ENCODE results near the gene LDLRAD4.

The LDLRAD4 gene

GRCh38 chr18:13565228-13565627 lies 346.7 kb downstream of the LDLRAD4 start:
- Histone ChIP-seq H3K27me3 (no peaks in the 10 kb centered on the region), H3K4me1 (peaks cover 84 to 100% (median 97%) of the 10 kb centered on the region in 10 experiments), H3K4me2 (peak overlapping the region; percentile 79 to 94 (median 89)), H3K27ac (peak overlapping the region; percentile 58 to 98 (median 81); a peak in 20 of 22 replicates), H3K4me3 (no peak overlapping the region), H3K36me3 (0 out of 22 replicates have a peak, but pooled peaks cover 0 to 5% (median 0%) of the 10 kb centered on the region in 11 experiments), H4K20me1 (peaks cover 0 to 7% (median 0%) of the 10 kb centered on the region in 11 experiments; a peak in 3 of 22 replicates), H3K9ac (peak overlapping the region in 5 of 11 experiments; percentile 13 to 68 (median 56); a peak in 6 of 22 replicates), H3K9me3 (replicated peaks in 1 of 11) (no peaks in the 10 kb centered on the region)
- TF ChIP-seq Cebpa-rat (IDR thresholded peaks at IDR 0.05), result no peak

- Histone ChIP-seq H3K27ac (peak overlapping the region; percentile 58 to 98 (median 81)), H3K4me1 (peaks cover 90 to 100% (median 99%) of the 10 kb centered on the region in 10 experiments), H4K20me1 (peaks cover 0 to 15% (median 0%) of the 10 kb centered on the region in 11 experiments; a peak in 3 of 22 replicates), H3K9ac (peak overlapping the region; percentile 48 to 92 (median 74); a peak in 21 of 22 replicates), H3K27me3 (no peaks in the 10 kb centered on the region), H3K36me3 (0 out of 22 replicates have a peak, but pooled peaks cover 0 to 5% (median 0%) of the 10 kb centered on the region in 11 experiments), H3K4me3 (peak overlapping the region in 8 of 10 experiments; percentile 5 to 54 (median 38); a peak in 13 of 20 replicates), H3K9me3 (replicated peaks in 1 of 11) (no peaks in the 10 kb centered on the region), H3K4me2 (peak overlapping the region; percentile 79 to 94 (median 89))
- TF ChIP-seq Cebpa-rat (IDR thresholded peaks at IDR 0.05), result no peak
Measured at GRCh38 chr18:13566941-13567746, 348.6 kb downstream of the LDLRAD4 start.

GRCh38 chr18:13568443-13569392 lies 350.2 kb downstream of the LDLRAD4 start:
- peaks cover 0 to 7% (median 0%) of the 10 kb centered on the region in 11 experiments; a peak in 5 of 22 replicates for H3K36me3 ChIP-seq
- no peaks in the 10 kb centered on the region for H3K27me3 ChIP-seq
- H3K9me3 ChIP-seq (replicated peaks in 1 of 11), result peaks cover 0 to under 1% (median 0%) of the 10 kb centered on the region in 11 experiments; a peak in 1 of 22 replicates
- TF ChIP-seq Cebpa-rat (IDR thresholded peaks at IDR 0.05), result no peak
- H3K4me1 ChIP-seq, result peaks cover 74 to 91% (median 87%) of the 10 kb centered on the region in 10 experiments
- H3K9ac ChIP-seq, result peak overlapping the region in 3 of 11 experiments; percentile 83 to 92 (median 90); a peak in 4 of 22 replicates
- peaks cover 0 to 15% (median 0%) of the 10 kb centered on the region in 11 experiments; a peak in 3 of 22 replicates for H4K20me1 ChIP-seq
- peak overlapping the region; percentile 71 to 94 (median 89) for H3K4me2 ChIP-seq
- H3K27ac ChIP-seq, result peak overlapping the region in 10 of 11 experiments; percentile 36 to 98 (median 82); a peak in 18 of 22 replicates
- H3K4me3 ChIP-seq, result no peak overlapping the region

GRCh38 chr18:13570216-13570615 lies 351.7 kb downstream of the LDLRAD4 start:
- Histone ChIP-seq H3K27me3 (no peaks in the 10 kb centered on the region), H3K4me2 (peak overlapping the region; percentile 30 to 94 (median 45); a peak in 21 of 22 replicates), H3K4me1 (peaks cover 59 to 86% (median 74%) of the 10 kb centered on the region in 10 experiments), H3K4me3 (no peak overlapping the region), H3K27ac (peak overlapping the region in 7 of 11 experiments; percentile 23 to 66 (median 48); a peak in 11 of 22 replicates), H3K36me3 (peaks cover 0 to 19% (median 7%) of the 10 kb centered on the region in 11 experiments; a peak in 9 of 22 replicates), H3K9me3 (replicated peaks in 1 of 11) (peaks cover 0 to 14% (median 0%) of the 10 kb centered on the region in 11 experiments; a peak in 5 of 22 replicates), H4K20me1 (peaks cover 0 to 15% (median 0%) of the 10 kb centered on the region in 11 experiments; a peak in 3 of 22 replicates), H3K9ac (peak overlapping the region in 3 of 11 experiments; percentile 9 to 16 (median 16); a peak in 1 of 22 replicates)
- no peak for TF ChIP-seq Cebpa-rat (IDR thresholded peaks at IDR 0.05)

DNA sequence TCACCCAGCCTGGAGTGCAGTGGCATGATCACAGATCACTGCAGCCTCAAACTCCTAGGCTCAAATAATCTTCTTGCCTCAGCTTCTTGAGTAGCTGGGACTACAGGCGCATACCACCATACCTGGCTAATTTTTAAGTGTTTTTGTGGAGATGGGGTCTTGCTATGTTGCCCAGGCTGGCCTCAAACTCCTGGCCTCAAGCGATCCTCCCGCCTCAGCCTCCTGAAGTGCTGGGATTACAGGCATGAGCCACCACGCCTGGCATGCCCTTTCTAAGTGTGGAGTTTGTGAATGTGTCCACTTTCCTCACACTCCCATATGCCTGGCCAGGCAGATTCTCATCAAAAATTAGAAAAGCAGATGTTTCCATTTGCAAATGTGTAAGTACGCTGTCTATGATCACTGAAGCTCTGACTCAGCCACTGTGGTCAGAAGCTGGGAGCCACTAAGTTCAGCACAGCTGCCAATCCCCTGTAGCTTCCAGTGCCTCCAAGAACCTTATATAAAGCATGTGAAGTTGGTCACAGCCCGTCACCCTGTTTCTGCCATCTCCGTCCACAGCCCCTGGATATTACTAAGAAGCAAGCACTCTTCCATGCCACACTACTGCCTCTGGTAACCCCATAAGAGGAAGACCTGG lies 352.4 kb downstream of the LDLRAD4 start:
- peaks cover 0 to 15% (median 0%) of the 10 kb centered on the region in 11 experiments; a peak in 3 of 22 replicates for H4K20me1 ChIP-seq

DNA sequence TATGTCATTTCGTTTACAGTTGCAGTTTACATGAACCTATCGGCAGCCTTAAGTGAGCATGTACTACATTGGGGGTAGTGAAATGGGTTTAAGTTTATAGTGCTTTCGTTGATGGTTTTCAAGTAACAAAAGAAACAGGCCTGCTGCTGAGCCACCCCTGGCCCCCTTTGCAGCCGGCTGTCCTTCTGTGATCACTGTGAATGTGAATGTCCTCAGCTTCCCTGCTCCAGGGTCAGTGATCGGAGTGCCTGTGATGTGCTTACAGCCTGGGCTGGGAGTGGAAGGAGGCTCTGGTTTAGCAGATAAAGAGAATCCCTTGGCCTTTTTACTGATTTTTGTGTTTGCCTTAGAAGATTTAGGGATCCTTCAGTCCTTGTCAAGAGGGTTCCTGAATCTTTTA lies 353.6 kb downstream of the LDLRAD4 start:
- peaks cover 53 to 86% (median 70%) of the 10 kb centered on the region in 10 experiments for H3K4me1 ChIP-seq
- no peak overlapping the region for H3K9ac ChIP-seq
- H3K4me2 ChIP-seq, result peak overlapping the region in 4 of 11 experiments; percentile 5 to 83 (median 60); a peak in 4 of 22 replicates
- H3K4me3 ChIP-seq, result no peak overlapping the region
- peaks cover 0 to 11% (median 0%) of the 10 kb centered on the region in 11 experiments; a peak in 3 of 22 replicates for H4K20me1 ChIP-seq
- TF ChIP-seq Cebpa-rat (IDR thresholded peaks at IDR 0.05), result no peak
- H3K27me3 ChIP-seq, result no peaks in the 10 kb centered on the region
- H3K9me3 ChIP-seq (replicated peaks in 1 of 11), result peaks cover 0 to 14% (median 0%) of the 10 kb centered on the region in 11 experiments; a peak in 5 of 22 replicates
- H3K36me3 ChIP-seq, result peaks cover 0 to 19% (median 7%) of the 10 kb centered on the region in 11 experiments; a peak in 9 of 22 replicates
- H3K27ac ChIP-seq, result 0 out of 22 replicates have a peak overlapping the region, but pooled peaks of 1 of the 11 experiments have one; percentile 14

More for the DNA sequence above, 352.4 kb downstream of the LDLRAD4 start:
- TF ChIP-seq Cebpa-rat (IDR thresholded peaks at IDR 0.05), result no peak
- Histone ChIP-seq H3K4me2 (peak overlapping the region; percentile 30 to 94 (median 45); a peak in 21 of 22 replicates), H3K27ac (peak overlapping the region; percentile 19 to 66 (median 39); a peak in 20 of 22 replicates), H3K9me3 (replicated peaks in 1 of 11) (peaks cover 0 to 14% (median 0%) of the 10 kb centered on the region in 11 experiments; a peak in 5 of 22 replicates), H3K27me3 (no peaks in the 10 kb centered on the region), H3K4me1 (peaks cover 53 to 86% (median 70%) of the 10 kb centered on the region in 10 experiments), H3K9ac (peak overlapping the region in 4 of 11 experiments; percentile 4 to 24 (median 17); a peak in 2 of 22 replicates), H3K4me3 (no peak overlapping the region), H3K36me3 (peaks cover 0 to 19% (median 7%) of the 10 kb centered on the region in 11 experiments; a peak in 9 of 22 replicates)

DNA sequence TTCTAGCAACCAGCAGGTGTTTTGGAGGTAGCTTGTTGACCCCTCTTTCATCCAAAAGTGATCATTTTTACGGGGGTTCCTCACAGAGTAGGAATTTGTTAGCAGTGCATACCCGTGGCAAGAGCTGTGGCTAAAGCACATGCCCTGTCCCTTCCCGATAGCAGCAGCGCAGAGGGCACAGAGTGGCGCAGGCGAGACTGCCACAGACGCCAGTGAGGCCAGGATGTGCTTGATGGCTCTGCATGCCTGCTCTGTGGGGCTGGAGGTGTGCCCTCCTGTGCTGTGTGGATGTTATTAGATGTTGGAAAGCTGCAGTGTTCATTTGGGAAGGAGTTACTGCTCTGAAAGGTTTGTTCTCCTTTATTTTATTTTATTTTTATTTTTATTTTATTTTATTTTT lies 354.2 kb downstream of the LDLRAD4 start:
- Histone ChIP-seq H3K9ac (no peak overlapping the region), H4K20me1 (peaks cover 0 to 9% (median 0%) of the 10 kb centered on the region in 11 experiments; a peak in 3 of 22 replicates), H3K27ac (no peak overlapping the region), H3K27me3 (no peaks in the 10 kb centered on the region), H3K9me3 (replicated peaks in 1 of 11) (peaks cover 0 to 14% (median 0%) of the 10 kb centered on the region in 11 experiments; a peak in 5 of 22 replicates), H3K4me1 (peaks cover 52 to 88% (median 70%) of the 10 kb centered on the region in 10 experiments), H3K4me2 (peak overlapping the region in 1 of 11 experiments; percentile 71; a peak in 1 of 22 replicates), H3K36me3 (peaks cover 0 to 19% (median 7%) of the 10 kb centered on the region in 11 experiments; a peak in 9 of 22 replicates), H3K4me3 (no peak overlapping the region)
- no peak for TF ChIP-seq Cebpa-rat (IDR thresholded peaks at IDR 0.05)

Data from BLaER1 treated with 17β-estradiol and CSF1 and Interleukin-3, amounts not matched to agents 10 nM and 100 nM (cell line).